Trophoblast cell (in vitro differentiated cells and primary cell): Measurements from ENCODE around the gene KRTAP19-1. TPM values are rescaled to one million over a fixed set of nuclear protein-coding genes. Genes with fewer than 3 reads are reported as not detected.
"Not testable (repeated sequence)": the region's sequence is repeated elsewhere in the genome, so short reads cannot be mapped to it uniquely, and the experiment has no call there.

Experiments
- DNase-seq, 2 donors: peaks; one replicate each; pipeline ENCODE4 v3.0.0-alpha.2; 2016
- H2AFZ ChIP-seq: 2 replicates; pipeline ENCODE4 v1.6.1; 2013; ENCODE audit warnings: low read length, moderate library complexity, mild to moderate bottlenecking; ENCODE audit not compliant: insufficient read depth, poor library complexity
- H2AK5ac ChIP-seq: 2 replicates; pipeline ENCODE4 v1.6.1; 2013; ENCODE audit warnings: mild to moderate bottlenecking, low read length
- H2BK120ac ChIP-seq: 2 replicates; pipeline ENCODE4 v1.6.1; 2013; ENCODE audit warnings: low read length, mild to moderate bottlenecking, moderate library complexity; ENCODE audit not compliant: insufficient read depth, poor library complexity
- H2BK12ac ChIP-seq: 2 replicates; pipeline ENCODE4 v1.6.1; 2013; ENCODE audit warnings: mild to moderate bottlenecking, low read length, moderate library complexity
- H2BK5ac ChIP-seq: 2 replicates; pipeline ENCODE4 v1.6.1; 2013; ENCODE audit warnings: low read length, low read depth, moderate library complexity, mild to moderate bottlenecking; ENCODE audit not compliant: poor library complexity
- H3K14ac ChIP-seq: 2 replicates; pipeline ENCODE4 v1.6.1; 2013; ENCODE audit warnings: mild to moderate bottlenecking, low read length
- H3K18ac ChIP-seq: 2 replicates; pipeline ENCODE4 v1.6.1; 2013; ENCODE audit warnings: mild to moderate bottlenecking, low read length
- H3K23ac ChIP-seq: 2 replicates; pipeline ENCODE4 v1.6.1; 2013; ENCODE audit warnings: low read length
- H3K27ac ChIP-seq: 2 replicates; pipeline ENCODE4 v1.5.1; 2013; ENCODE audit warnings: low read depth, mild to moderate bottlenecking, inconsistent platforms, low read length, moderate library complexity
- H3K27me3 ChIP-seq: 2 replicates; pipeline ENCODE4 v1.6.1; 2013; ENCODE audit warnings: inconsistent platforms, mild to moderate bottlenecking, low read length, moderate library complexity; ENCODE audit not compliant: insufficient read depth
- H3K36me3 ChIP-seq, 2 experiments: 1 replicate in 1 of 2; 2 replicates in 1 of 2; pipeline ENCODE4 v1.6.1; 2013; ENCODE audit warnings: low read length in 2 of 2, mild to moderate bottlenecking in 2 of 2, moderate library complexity in 1 of 2; ENCODE audit not compliant: insufficient read depth in 2 of 2, control insufficient read depth in 1 of 2
- H3K4ac ChIP-seq: 2 replicates; pipeline ENCODE4 v1.6.1; 2013; ENCODE audit warnings: low read depth, mild to moderate bottlenecking, low read length, moderate library complexity
- H3K4me1 ChIP-seq, 2 experiments: 1 replicate in 1 of 2; 2 replicates in 1 of 2; pipeline ENCODE4 v1.6.1; 2013; ENCODE audit warnings: low read length in 2 of 2, mild to moderate bottlenecking in 2 of 2, moderate library complexity in 1 of 2; ENCODE audit not compliant: insufficient read depth in 2 of 2, control insufficient read depth in 1 of 2
- H3K4me2 ChIP-seq: 2 replicates; pipeline ENCODE4 v1.6.1; 2013; ENCODE audit warnings: inconsistent platforms, mild to moderate bottlenecking, low read length, moderate library complexity
- H3K4me3 ChIP-seq: 2 replicates; pipeline ENCODE4 v1.5.1; 2013; ENCODE audit warnings: mild to moderate bottlenecking, low read depth, low read length, inconsistent platforms
- H3K79me1 ChIP-seq: one replicate; pipeline ENCODE4 v1.6.1; 2013; ENCODE audit warnings: low read length
- H3K79me2 ChIP-seq: 2 replicates; pipeline ENCODE4 v1.6.1; 2013; ENCODE audit warnings: low read length, mild to moderate bottlenecking; ENCODE audit not compliant: control insufficient read depth, insufficient read depth, poor library complexity
- H3K9ac ChIP-seq: 2 replicates; pipeline ENCODE4 v1.6.1; 2013; ENCODE audit warnings: mild to moderate bottlenecking, low read length
- H3K9me3 ChIP-seq: 2 replicates; pipeline ENCODE4 v1.6.1; 2013; ENCODE audit warnings: low read depth, mild to moderate bottlenecking, control low read depth, inconsistent platforms, low read length; ENCODE audit not compliant: insufficient read depth
- H4K12ac ChIP-seq: 2 replicates; pipeline ENCODE4 v1.6.1; 2013; ENCODE audit warnings: low read depth, mild to moderate bottlenecking, low read length, moderate library complexity
- H4K8ac ChIP-seq: 2 replicates; pipeline ENCODE4 v1.6.1; 2013; ENCODE audit warnings: low read depth, mild to moderate bottlenecking, low read length, moderate library complexity
- H4K91ac ChIP-seq: one replicate; pipeline ENCODE4 v1.6.1; 2013; ENCODE audit warnings: low read depth, mild to moderate bottlenecking, low read length, moderate library complexity
- WGBS: extraction: QIAGEN DNeasy Blood & Tissue Kit; methylation state at CpG from one replicate; pipeline ENCODE4 v1.1.7; 2013; ENCODE audit warnings: missing lambda C conversion rate; ENCODE audit not compliant: insufficient read length, insufficient coverage; ENCODE audit errors: extremely low coverage; 5-methylcytosine and 5-hydroxymethylcytosine counted together
- polyA plus RNA-seq: library from polyadenylated mRNA; stranded (reverse); fragments of 200-250 nt; gene quantifications from 2 replicates; pipeline ENCODE4 v1.2.3, GENCODE V29; 2013

Gene KRTAP19-1
- polyA plus RNA-seq, result not detected in 2 replicates

- Histone ChIP-seq H3K36me3 (no peaks in the 10 kb centered on the region), H2AFZ (no peak within 1 kb of the TSS), H2AK5ac (no peak within 1 kb of the TSS), H2BK5ac (no peak within 1 kb of the TSS), H3K4ac (no peak within 1 kb of the TSS), H4K91ac (no peak within 1 kb of the TSS), H4K8ac (no peak within 1 kb of the TSS), H4K12ac (no peak within 1 kb of the TSS), H3K23ac (no peak within 1 kb of the TSS), H3K14ac (no peak within 1 kb of the TSS), H3K9me3 (no peaks in the 10 kb centered on the region), H3K4me2 (no peak within 1 kb of the TSS), H3K4me3 (no peak within 1 kb of the TSS), H3K79me1 (no peaks in the 10 kb centered on the region), H3K27ac (no peak within 1 kb of the TSS), H3K4me1 (no peaks in the 10 kb centered on the region), H2BK12ac (no peak within 1 kb of the TSS), H2BK120ac (no peak within 1 kb of the TSS), H3K79me2 (no peaks in the 10 kb centered on the region), H3K9ac (no peak within 1 kb of the TSS), H3K27me3 (no peaks in the 10 kb centered on the region), H3K18ac (no peak within 1 kb of the TSS)
- DNase-seq, result no peak
- no CpG with 5 or more reads among the region's 7 CpGs for WGBS
Measured at GRCh38 chr21:30480145-30480544, at the start of gene KRTAP19-1. Gene KRTAP19-1, minus strand, starts transcription at chr21:30480367. Its CDS starts 50 bp downstream, at chr21:30480317.

- Histone ChIP-seq H3K27ac (no peak overlapping the region), H3K23ac (no peak overlapping the region), H2BK12ac (no peak overlapping the region), H3K14ac (no peak overlapping the region), H3K79me1 (no peaks in the 10 kb centered on the region), H3K27me3 (no peaks in the 10 kb centered on the region), H3K18ac (no peak overlapping the region), H3K9me3 (no peaks in the 10 kb centered on the region), H2AK5ac (no peak overlapping the region), H2BK120ac (no peak overlapping the region), H3K4me1 (no peaks in the 10 kb centered on the region), H3K79me2 (no peaks in the 10 kb centered on the region), H3K4ac (no peak overlapping the region), H3K4me2 (no peak overlapping the region), H4K12ac (no peak overlapping the region), H4K8ac (no peak overlapping the region), H3K36me3 (no peaks in the 10 kb centered on the region), H3K9ac (no peak overlapping the region), H2AFZ (no peak overlapping the region), H3K4me3 (no peak overlapping the region), H2BK5ac (no peak overlapping the region), H4K91ac (no peak overlapping the region)
- WGBS, result no CpG with 5 or more reads among the region's 1 CpG
- no peak for DNase-seq
Measured at GRCh38 chr21:30518876-30519275, 38.7 kb upstream of the KRTAP19-1 start.

GRCh38 chr21:30515681-30516080 is 35.5 kb upstream of the KRTAP19-1 start:
- Histone ChIP-seq H3K36me3 (no peaks in the 10 kb centered on the region), H3K14ac (no peak overlapping the region), H3K79me2 (no peaks in the 10 kb centered on the region), H3K4me1 (no peaks in the 10 kb centered on the region), H3K27ac (no peak overlapping the region), H4K8ac (no peak overlapping the region), H2AFZ (no peak overlapping the region), H3K4me3 (no peak overlapping the region), H4K12ac (no peak overlapping the region), H3K27me3 (no peaks in the 10 kb centered on the region), H4K91ac (no peak overlapping the region), H3K9me3 (no peaks in the 10 kb centered on the region), H2AK5ac (no peak overlapping the region), H2BK120ac (no peak overlapping the region), H3K9ac (no peak overlapping the region), H3K4me2 (no peak overlapping the region), H3K23ac (no peak overlapping the region), H3K4ac (no peak overlapping the region), H2BK12ac (no peak overlapping the region), H3K18ac (no peak overlapping the region), H2BK5ac (no peak overlapping the region), H3K79me1 (no peaks in the 10 kb centered on the region)
- no peak for DNase-seq
- no CpG with 5 or more reads among the region's 1 CpG for WGBS

- no CpG with 5 or more reads among the region's 4 CpGs for WGBS
- not testable (repeated sequence) for H2BK12ac ChIP-seq, H3K79me2 ChIP-seq
Measured at GRCh38 chr21:30505621-30506205, 25.5 kb upstream of the KRTAP19-1 start.

More at GRCh38 chr21:30505621-30506205, 25.5 kb upstream of the KRTAP19-1 start:
- not testable (repeated sequence) for H3K4me3 ChIP-seq, H4K8ac ChIP-seq, H4K12ac ChIP-seq, H3K79me1 ChIP-seq, H3K4me2 ChIP-seq, H3K4me1 ChIP-seq, H2AFZ ChIP-seq, H2BK120ac ChIP-seq, H3K27ac ChIP-seq, H3K4ac ChIP-seq, H2BK5ac ChIP-seq, H3K18ac ChIP-seq, H3K27me3 ChIP-seq, H3K9me3 ChIP-seq, H3K14ac ChIP-seq, H4K91ac ChIP-seq, H2AK5ac ChIP-seq, H3K9ac ChIP-seq, H3K36me3 ChIP-seq, H3K23ac ChIP-seq
- peak in 1 of 2 donors; percentile 24 for DNase-seq
